ENCODE measurements around the gene SPATA13. TPM values are rescaled to one million over a fixed set of nuclear protein-coding genes. Genes with fewer than 3 reads are reported as not detected.
A peak's percentile ranks its signal among the peaks of the same experiment; 100 is the strongest.
"Not testable (repeated sequence)": the region's sequence is repeated elsewhere in the genome, so short reads cannot be mapped to it uniquely, and the experiment has no call there.

Gene SPATA13
- total RNA-seq, 2 donors from 2014 or later = 101 to 112 TPM

DNA sequence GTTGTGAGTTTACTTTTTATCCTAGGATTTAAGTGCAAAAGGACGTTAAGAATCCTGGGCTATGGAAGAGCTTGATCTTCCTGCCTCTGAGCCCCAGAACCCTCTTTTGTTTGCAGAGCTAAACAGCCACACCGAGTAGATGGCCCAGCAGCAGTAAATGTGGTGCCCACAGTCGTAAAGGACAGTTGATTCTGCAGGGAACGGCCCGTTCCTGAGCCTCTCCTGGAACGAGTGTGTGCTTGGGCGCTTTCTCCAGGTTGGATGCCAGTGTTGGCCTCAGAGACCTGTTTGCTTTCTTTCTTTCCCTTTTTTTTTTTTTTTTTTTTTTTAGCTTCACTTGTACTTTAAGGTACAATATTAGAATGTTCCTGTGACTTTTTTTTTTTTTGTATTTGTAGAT lies 41.7 kb downstream of the SPATA13 start:
- Mint-ChIP-seq H3K4me1 (peaks cover 18% of the 10 kb centered on the region), H3K27me3 (peaks cover 35% of the 10 kb centered on the region), H3K27ac (no peak overlapping the region), H3K36me3 (ENCODE audit: low read depth) (peaks cover 5% of the 10 kb centered on the region), H3K4me3 (no peak overlapping the region)
- DNase-seq = no peak
- no peaks in the 10 kb centered on the region for H3K9me3 ChIP-seq (ENCODE audit: control insufficient read depth, low read length, poor library complexity, severe bottlenecking)
- no peak for ATAC-seq

DNA sequence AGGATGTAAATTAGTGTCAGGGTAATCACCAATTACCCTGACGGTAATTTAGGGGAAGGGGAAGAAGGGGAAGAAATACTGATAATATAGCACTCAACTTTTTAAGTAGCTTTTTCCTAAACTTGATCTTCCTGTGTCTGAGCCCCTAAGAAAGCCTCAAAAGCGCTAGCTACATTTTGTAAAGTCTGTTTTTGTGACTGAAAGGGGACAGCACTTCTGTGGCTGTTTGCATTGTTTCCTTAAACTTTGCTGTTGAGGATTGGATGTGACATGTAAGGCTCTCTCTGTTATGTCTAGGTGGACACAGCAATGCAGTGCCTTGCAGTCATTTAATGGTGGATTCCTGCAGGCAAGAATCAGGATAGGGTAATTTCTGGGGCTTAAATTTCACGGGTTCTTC lies 42.8 kb downstream of the SPATA13 start:
- H3K27me3 Mint-ChIP-seq = peaks cover 35% of the 10 kb centered on the region
- H3K4me1 Mint-ChIP-seq = peaks cover 18% of the 10 kb centered on the region
- H3K27ac Mint-ChIP-seq = no peak overlapping the region
- H3K9me3 ChIP-seq (ENCODE audit: control insufficient read depth, low read length, poor library complexity, severe bottlenecking) = no peaks in the 10 kb centered on the region
- no peak overlapping the region for H3K4me3 Mint-ChIP-seq
- H3K36me3 Mint-ChIP-seq (ENCODE audit: low read depth) = peaks cover 5% of the 10 kb centered on the region
- ATAC-seq (no peak), DNase-seq (no peak)

DNA sequence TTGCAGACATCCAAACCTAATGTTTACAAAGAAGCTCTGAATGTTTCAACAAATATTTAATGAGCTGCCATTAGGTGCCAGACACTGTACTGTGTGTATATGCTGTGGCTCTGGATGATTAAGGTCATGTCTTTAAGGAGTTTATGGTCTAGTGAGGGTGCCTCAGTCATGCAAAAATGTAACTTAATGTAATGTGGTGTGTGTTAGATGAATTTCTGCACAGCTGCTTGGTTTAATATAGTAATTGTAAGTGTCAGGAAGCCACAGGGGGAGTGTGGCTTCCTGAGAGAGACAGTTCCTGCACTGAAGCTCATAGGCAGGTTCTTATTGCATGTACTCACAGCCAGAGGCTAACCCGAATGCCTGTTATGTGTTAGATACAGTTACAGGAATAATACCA lies 43.3 kb downstream of the SPATA13 start:
- DNase-seq (no peak), ATAC-seq (peak; percentile 68)
- Mint-ChIP-seq H3K27me3 (peaks cover 35% of the 10 kb centered on the region), H3K4me1 (peaks cover 18% of the 10 kb centered on the region), H3K36me3 (ENCODE audit: low read depth) (peaks cover 5% of the 10 kb centered on the region), H3K27ac (peak overlapping the region; percentile 57), H3K4me3 (no peak overlapping the region)
- no peaks in the 10 kb centered on the region for H3K9me3 ChIP-seq (ENCODE audit: control insufficient read depth, low read length, poor library complexity, severe bottlenecking)

DNA sequence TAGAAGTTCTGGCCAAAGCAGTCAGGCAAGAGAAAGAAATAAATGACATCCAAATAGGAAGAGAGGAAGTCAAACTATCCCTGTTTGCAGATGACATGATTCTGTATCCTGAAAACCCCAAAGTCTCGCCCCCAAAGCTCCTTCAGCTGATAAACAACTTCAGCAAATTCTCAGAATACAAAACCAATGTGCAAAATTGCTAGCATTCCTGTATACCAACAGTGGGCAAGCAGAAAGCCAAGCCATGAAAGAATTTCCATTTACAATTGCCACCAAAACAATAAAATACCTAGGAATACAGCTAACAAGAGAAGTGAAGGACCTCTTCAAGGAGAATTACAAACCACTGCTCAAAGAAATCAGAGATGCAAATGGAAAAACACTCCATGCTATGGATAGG lies 44.6 kb downstream of the SPATA13 start:
- DNase-seq; H3K9me3 ChIP-seq (ENCODE audit: control insufficient read depth, low read length, poor library complexity, severe bottlenecking); H3K36me3 Mint-ChIP-seq (ENCODE audit: low read depth); H3K27ac Mint-ChIP-seq; H3K4me3 Mint-ChIP-seq; ATAC-seq: not testable (repeated sequence)
- Mint-ChIP-seq H3K27me3 (peaks cover 30% of the 10 kb centered on the region), H3K4me1 (peaks cover 18% of the 10 kb centered on the region)

DNA sequence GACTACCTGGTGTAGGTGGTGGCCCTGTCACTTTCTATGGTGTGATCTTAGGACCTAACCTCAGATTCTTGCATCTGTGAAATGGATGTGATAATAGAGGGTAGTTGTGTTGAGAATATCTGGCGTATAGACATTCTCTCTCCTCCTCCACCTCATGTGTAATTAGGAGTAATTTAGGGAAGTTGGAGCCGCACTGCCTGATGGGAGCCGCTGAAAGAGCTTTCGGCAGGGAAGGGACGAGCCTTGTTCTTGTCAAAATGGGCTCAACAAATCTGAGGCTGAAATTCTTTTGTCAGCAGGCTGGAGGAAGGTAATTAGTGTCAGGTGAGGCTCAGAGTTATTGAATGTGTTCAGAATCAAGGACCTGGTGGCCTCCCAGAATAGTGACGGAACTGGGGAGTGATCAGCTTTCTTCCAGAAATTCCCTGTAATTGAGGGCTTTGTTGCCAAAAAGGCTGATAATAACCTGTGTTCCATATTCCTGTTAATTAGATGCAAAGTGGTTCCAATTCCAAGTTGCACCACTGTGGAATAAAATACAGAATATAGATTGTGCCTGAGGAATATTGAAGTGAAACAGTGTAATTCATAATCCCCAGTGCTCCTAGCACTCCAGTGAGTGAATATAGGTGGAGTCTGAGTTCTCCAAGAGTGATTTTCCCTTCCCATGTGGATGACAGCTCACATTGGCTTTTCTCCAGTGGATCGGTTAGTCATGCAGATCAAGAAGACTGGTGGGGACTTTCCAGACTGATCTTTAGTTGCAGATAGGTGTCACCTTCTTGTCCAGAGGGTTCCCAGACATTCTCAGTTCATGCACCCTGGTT lies 47.5 kb downstream of the SPATA13 start:
- no peaks in the 10 kb centered on the region for H3K9me3 ChIP-seq (ENCODE audit: control insufficient read depth, low read length, poor library complexity, severe bottlenecking)
- no peak overlapping the region for H3K27ac Mint-ChIP-seq
- no peak overlapping the region for H3K4me3 Mint-ChIP-seq
- H3K4me1 Mint-ChIP-seq = peaks cover 21% of the 10 kb centered on the region
- no peak for DNase-seq
- ATAC-seq = no peak
- peaks cover 8% of the 10 kb centered on the region for H3K36me3 Mint-ChIP-seq (ENCODE audit: low read depth)
- H3K27me3 Mint-ChIP-seq = peaks cover 54% of the 10 kb centered on the region

DNA sequence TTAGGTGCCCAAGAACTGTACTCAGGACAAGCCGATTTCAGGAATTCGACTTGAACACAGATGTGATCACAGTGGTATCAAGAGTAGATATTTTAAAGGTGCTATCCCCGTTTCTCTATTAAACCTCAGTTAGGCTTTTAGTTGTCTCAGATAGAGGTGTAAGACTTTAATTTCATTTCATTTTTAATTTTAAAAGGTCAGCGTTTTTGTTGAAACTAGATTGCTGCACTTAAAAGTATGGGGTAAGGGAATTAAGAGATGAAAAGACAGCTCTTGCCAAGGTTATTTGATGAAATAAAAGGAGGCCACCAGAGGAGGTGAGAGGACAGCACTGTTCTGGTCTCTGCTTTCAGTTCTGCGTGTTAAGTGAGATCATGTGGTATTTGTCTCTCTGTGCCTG lies 48.6 kb downstream of the SPATA13 start:
- Mint-ChIP-seq H3K27ac (no peak overlapping the region), H3K36me3 (ENCODE audit: low read depth) (peaks cover 8% of the 10 kb centered on the region), H3K4me1 (peaks cover 13% of the 10 kb centered on the region), H3K4me3 (no peak overlapping the region), H3K27me3 (peaks cover 47% of the 10 kb centered on the region)
- H3K9me3 ChIP-seq (ENCODE audit: control insufficient read depth, low read length, poor library complexity, severe bottlenecking) = no peaks in the 10 kb centered on the region
- no peak for ATAC-seq
- DNase-seq = no peak

DNA sequence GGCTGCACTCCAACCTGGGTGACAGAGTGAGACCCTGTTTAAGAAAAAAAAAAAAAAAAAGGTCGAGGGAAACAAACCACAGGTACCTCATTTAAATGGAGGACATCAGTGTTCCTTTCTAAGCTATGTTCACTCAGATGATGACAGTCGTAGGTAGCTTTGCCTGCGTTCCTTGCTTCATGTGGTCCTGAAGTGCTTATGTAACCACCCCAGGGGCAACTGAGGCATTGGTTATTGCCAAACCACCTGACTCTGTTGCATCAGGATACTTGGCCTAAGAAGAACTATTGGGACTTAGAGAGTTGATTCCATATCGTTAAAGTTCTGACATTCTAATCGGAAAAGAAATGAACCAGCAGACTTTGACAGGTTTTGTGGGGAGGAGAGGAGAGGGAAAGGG lies 51.7 kb downstream of the SPATA13 start:
- Mint-ChIP-seq H3K4me1 (peaks cover 6% of the 10 kb centered on the region), H3K27me3 (peaks cover 32% of the 10 kb centered on the region), H3K27ac (peak overlapping the region; percentile 11), H3K4me3 (no peak overlapping the region), H3K36me3 (ENCODE audit: low read depth) (peaks cover 3% of the 10 kb centered on the region)
- DNase-seq = no peak
- H3K9me3 ChIP-seq (ENCODE audit: control insufficient read depth, low read length, poor library complexity, severe bottlenecking) = no peaks in the 10 kb centered on the region
- no peak for ATAC-seq

DNA sequence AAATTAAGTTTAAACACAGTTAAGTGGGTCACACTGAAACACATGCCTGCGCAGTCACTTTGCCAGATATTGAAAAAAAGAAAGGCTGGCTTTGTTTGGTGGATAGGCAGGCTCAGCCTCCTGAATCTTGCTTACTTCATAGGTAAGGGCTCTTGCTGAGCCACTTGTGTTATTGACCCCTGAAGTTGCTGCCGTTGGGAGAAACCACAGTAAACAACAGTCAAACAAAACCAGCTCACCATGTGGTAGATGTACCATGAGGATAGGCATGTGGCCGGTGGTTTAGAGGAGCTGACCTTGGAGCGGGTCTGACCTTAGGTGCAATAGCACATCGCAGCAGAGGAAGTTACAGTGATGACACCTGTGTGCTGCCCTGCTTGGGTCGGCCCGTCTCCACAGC lies 52.2 kb downstream of the SPATA13 start:
- Mint-ChIP-seq H3K4me3 (no peak overlapping the region), H3K27ac (peak overlapping the region; percentile 11), H3K36me3 (ENCODE audit: low read depth) (peaks cover 3% of the 10 kb centered on the region), H3K4me1 (peaks cover 9% of the 10 kb centered on the region), H3K27me3 (peaks cover 32% of the 10 kb centered on the region)
- no peak for DNase-seq
- no peak for ATAC-seq
- H3K9me3 ChIP-seq (ENCODE audit: control insufficient read depth, low read length, poor library complexity, severe bottlenecking) = no peaks in the 10 kb centered on the region

DNA sequence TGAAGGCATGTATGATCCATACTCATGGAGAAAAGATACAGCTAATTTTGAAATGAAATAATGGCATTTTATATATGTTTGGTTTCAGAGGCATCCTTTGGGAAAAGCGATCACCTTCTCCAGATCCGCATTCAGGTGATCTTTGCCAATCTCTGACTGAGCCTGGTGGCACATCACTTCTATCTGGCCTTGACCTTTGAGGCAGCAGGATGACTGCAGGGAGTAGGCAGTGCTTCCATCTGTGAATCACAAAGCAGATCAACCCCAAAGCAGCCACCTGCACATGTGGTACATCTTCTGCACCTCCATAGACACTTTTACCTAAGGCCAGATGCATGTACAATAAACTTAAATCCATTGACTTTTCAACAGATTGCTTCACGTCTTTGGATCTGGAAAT lies 53.4 kb downstream of the SPATA13 start:
- H3K4me3 Mint-ChIP-seq = no peak overlapping the region
- H3K36me3 Mint-ChIP-seq (ENCODE audit: low read depth) = peaks cover 3% of the 10 kb centered on the region
- ATAC-seq (no peak), DNase-seq (no peak)
- peaks cover 32% of the 10 kb centered on the region for H3K27me3 Mint-ChIP-seq
- H3K9me3 ChIP-seq (ENCODE audit: control insufficient read depth, low read length, poor library complexity, severe bottlenecking) = no peaks in the 10 kb centered on the region
- no peak overlapping the region for H3K27ac Mint-ChIP-seq
- peaks cover 9% of the 10 kb centered on the region for H3K4me1 Mint-ChIP-seq

DNA sequence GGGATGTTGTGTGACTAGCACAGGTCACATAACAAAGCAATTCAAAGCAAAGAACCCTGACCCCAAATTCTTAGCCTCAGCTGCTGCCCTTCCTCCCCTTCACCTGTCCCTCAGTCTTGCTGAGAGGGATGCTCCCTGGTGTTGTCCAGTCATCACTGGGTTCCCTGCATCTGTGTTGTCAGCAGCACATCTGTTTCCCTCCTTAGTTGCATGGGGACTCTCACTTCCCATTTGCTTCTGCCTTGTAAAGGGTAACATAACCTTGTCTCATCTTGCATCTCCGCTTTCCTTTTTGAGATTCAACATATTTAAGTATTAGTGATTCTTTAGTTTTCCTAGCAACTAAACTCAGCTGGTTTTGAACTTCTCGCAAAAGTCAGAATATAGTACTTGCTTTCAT lies 54.0 kb downstream of the SPATA13 start:
- Mint-ChIP-seq H3K4me3 (no peak overlapping the region), H3K27ac (no peak overlapping the region), H3K36me3 (ENCODE audit: low read depth) (peaks cover 3% of the 10 kb centered on the region), H3K27me3 (peaks cover 32% of the 10 kb centered on the region), H3K4me1 (peaks cover 9% of the 10 kb centered on the region)
- no peaks in the 10 kb centered on the region for H3K9me3 ChIP-seq (ENCODE audit: control insufficient read depth, low read length, poor library complexity, severe bottlenecking)
- no peak for ATAC-seq
- DNase-seq = no peak

DNA sequence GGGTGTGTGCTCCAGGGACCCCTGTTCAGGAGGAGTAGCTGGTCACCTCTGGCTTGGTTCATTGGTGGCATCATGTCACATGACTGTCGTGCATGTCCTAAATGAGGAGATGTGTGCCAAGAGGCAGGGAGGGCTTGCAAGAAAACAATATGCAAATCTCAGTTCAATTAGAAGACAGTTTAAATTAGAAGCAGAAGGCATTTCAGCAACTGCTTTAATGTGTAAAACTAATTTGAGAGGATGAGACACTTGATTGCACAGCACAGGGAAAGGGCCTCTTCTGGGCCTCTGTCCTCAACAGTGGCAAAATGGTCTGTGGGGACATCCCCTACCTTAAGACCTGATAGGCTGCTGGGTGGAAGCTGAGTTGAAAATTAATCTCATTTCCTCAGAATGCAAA lies 54.6 kb downstream of the SPATA13 start:
- Mint-ChIP-seq H3K4me3 (no peak overlapping the region), H3K4me1 (peaks cover 11% of the 10 kb centered on the region), H3K36me3 (ENCODE audit: low read depth) (peaks cover 3% of the 10 kb centered on the region), H3K27me3 (peaks cover 31% of the 10 kb centered on the region), H3K27ac (no peak overlapping the region)
- DNase-seq (no peak), ATAC-seq (no peak)
- H3K9me3 ChIP-seq (ENCODE audit: control insufficient read depth, low read length, poor library complexity, severe bottlenecking) = no peaks in the 10 kb centered on the region

DNA sequence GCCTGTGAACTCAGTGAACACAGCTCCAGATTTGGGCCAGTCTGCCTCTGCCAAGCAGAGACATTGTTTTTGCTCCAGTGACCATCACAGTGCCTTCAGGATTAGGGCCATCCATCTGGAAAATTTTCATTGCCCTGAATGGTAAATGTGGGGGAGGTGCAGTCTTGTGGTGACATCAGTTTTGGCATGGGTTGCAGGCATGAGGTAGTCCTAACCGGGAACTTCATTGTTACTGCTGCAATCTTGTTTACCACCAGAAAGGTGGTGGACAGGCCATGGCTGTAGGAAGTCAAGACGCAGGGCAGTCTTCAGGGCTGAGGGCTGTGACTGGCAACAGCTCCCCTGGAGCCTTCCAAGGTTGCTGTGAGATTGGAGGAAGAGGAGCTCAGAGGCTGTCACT lies 55.2 kb downstream of the SPATA13 start:
- no peak overlapping the region for H3K4me3 Mint-ChIP-seq
- peaks cover 25% of the 10 kb centered on the region for H3K27me3 Mint-ChIP-seq
- no peak overlapping the region for H3K27ac Mint-ChIP-seq
- DNase-seq = no peak
- H3K9me3 ChIP-seq (ENCODE audit: control insufficient read depth, low read length, poor library complexity, severe bottlenecking) = no peaks in the 10 kb centered on the region
- H3K4me1 Mint-ChIP-seq = peaks cover 11% of the 10 kb centered on the region
- ATAC-seq = no peak
- H3K36me3 Mint-ChIP-seq (ENCODE audit: low read depth) = peaks cover 3% of the 10 kb centered on the region

DNA sequence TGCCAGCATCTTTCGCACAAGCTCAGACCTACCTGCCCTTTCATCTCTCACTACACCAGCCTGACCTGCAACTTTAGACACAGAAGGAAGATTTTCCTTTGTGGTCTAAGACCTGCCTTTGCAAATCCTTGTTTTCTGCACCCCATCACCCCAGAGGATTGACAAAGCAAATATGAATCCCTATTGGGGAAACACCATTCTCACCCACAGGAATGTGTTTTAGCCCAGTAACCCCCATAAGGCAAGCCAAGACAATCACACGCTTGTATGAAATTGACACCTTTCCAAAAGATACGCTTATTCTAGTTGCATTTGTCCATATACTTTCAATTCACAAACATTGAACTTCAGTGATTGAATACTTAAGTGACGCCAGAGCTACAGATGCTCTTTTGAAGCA lies 55.7 kb downstream of the SPATA13 start:
- Mint-ChIP-seq H3K27me3 (peaks cover 23% of the 10 kb centered on the region), H3K36me3 (ENCODE audit: low read depth) (peaks cover 3% of the 10 kb centered on the region), H3K4me1 (peaks cover 11% of the 10 kb centered on the region), H3K4me3 (peak overlapping the region; percentile 15), H3K27ac (peak overlapping the region; percentile 70)
- DNase-seq (no peak), ATAC-seq (no peak)
- H3K9me3 ChIP-seq (ENCODE audit: control insufficient read depth, low read length, poor library complexity, severe bottlenecking) = no peaks in the 10 kb centered on the region

DNA sequence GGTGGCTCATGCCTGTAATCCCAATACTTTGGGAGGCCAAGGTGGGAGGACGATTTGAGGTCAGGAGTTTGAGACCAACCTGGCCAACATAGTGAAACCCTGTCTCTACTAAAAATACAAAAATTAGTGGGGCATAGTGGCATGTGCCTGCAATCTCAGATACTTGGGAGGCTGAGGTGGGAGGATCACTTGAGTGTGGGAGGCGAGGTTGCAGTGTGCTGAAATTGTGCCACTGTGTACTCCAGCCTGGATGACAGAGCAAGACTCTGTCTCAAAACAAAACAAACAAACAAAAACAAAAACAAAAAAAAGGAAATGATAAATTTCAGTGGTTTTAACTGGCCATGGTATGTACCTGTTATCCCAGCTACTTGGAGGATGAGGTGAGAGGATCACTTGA lies 56.3 kb downstream of the SPATA13 start:
- not testable (repeated sequence) for DNase-seq; H3K4me3 Mint-ChIP-seq; ATAC-seq; H3K36me3 Mint-ChIP-seq (ENCODE audit: low read depth); H3K9me3 ChIP-seq (ENCODE audit: control insufficient read depth, low read length, poor library complexity, severe bottlenecking)
- peak overlapping the region; percentile 70 for H3K27ac Mint-ChIP-seq
- H3K27me3 Mint-ChIP-seq = peaks cover 20% of the 10 kb centered on the region
- peaks cover 11% of the 10 kb centered on the region for H3K4me1 Mint-ChIP-seq
